ENCODE measurements around the gene LRRC4C.

LRRC4C gene

GRCh38 chr11:41047229-41047628 lies 412.2 kb downstream of the LRRC4C start:
- Histone ChIP-seq H2AFZ (ENCODE audit: low read depth, low read length) (no peak overlapping the region), H3K79me2 (ENCODE audit: insufficient read depth, low read length) (no peaks in the 10 kb centered on the region), H3K27me3 (ENCODE audit: insufficient read depth, low read length, poor library complexity) (no peaks in the 10 kb centered on the region), H3K36me3 (ENCODE audit: insufficient read depth, low read length) (no peaks in the 10 kb centered on the region), H3K4me2 (ENCODE audit: insufficient read depth, low read length) (no peak overlapping the region), H3K9me3 (ENCODE audit: insufficient read depth, low read length, severe bottlenecking) (no peaks in the 10 kb centered on the region), H3K4me1 (ENCODE audit: insufficient read depth, low read length) (no peaks in the 10 kb centered on the region), H3K4me3 (ENCODE audit: low read depth in 1 of 2, low read length in 2 of 2) (no peak overlapping the region), H4K20me1 (ENCODE audit: insufficient read depth, low read length) (no peaks in the 10 kb centered on the region), H3K27ac (ENCODE audit: low read length) (no peak overlapping the region), H3K9ac (ENCODE audit: low read depth, low read length) (no peak overlapping the region)
- TF ChIP-seq, protein P1, sequence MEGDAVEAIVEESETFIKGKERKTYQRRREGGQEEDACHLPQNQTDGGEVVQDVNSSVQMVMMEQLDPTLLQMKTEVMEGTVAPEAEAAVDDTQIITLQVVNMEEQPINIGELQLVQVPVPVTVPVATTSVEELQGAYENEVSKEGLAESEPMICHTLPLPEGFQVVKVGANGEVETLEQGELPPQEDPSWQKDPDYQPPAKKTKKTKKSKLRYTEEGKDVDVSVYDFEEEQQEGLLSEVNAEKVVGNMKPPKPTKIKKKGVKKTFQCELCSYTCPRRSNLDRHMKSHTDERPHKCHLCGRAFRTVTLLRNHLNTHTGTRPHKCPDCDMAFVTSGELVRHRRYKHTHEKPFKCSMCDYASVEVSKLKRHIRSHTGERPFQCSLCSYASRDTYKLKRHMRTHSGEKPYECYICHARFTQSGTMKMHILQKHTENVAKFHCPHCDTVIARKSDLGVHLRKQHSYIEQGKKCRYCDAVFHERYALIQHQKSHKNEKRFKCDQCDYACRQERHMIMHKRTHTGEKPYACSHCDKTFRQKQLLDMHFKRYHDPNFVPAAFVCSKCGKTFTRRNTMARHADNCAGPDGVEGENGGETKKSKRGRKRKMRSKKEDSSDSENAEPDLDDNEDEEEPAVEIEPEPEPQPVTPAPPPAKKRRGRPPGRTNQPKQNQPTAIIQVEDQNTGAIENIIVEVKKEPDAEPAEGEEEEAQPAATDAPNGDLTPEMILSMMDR (IDR thresholded peaks at IDR 0.05; ENCODE audit: borderline replicate concordance, extremely low read depth, low read length, poor library complexity, severe bottlenecking) = no peak
- TF ChIP-seq EZH2 (IDR thresholded peaks at IDR 0.05; ENCODE audit: borderline replicate concordance, low read depth, low read length, severe bottlenecking) = no peak
- DNase-seq (no peak), ATAC-seq (ENCODE audit: insufficient read depth, low read depth) (no peak)

DNA sequence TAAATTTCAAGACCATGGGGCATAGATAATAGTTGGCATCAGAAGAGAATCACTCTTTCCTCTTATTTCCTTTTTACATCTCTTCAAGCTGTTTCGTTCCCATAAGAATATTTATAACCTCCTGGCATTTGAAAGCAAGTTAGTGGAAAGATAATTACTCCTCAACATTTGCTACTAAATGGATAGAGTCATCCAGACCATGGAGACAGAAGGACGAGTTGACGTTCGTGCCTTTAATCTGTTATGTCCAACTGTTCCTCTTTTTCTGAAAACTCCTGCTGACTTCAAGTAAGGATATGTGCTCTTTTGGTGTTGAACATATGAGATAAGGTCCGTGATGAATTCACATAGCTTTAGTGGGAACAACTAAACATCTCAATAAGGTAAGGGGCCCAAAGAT lies 414.2 kb downstream of the LRRC4C start:
- Histone ChIP-seq H3K9me3 (ENCODE audit: insufficient read depth, low read length, severe bottlenecking) (no peaks in the 10 kb centered on the region), H3K36me3 (ENCODE audit: insufficient read depth, low read length) (no peaks in the 10 kb centered on the region), H3K9ac (ENCODE audit: low read depth, low read length) (no peak overlapping the region), H3K4me1 (ENCODE audit: insufficient read depth, low read length) (no peaks in the 10 kb centered on the region), H3K27me3 (ENCODE audit: insufficient read depth, low read length, poor library complexity) (no peaks in the 10 kb centered on the region), H2AFZ (ENCODE audit: low read depth, low read length) (no peak overlapping the region), H3K4me2 (ENCODE audit: insufficient read depth, low read length) (no peak overlapping the region), H4K20me1 (ENCODE audit: insufficient read depth, low read length) (no peaks in the 10 kb centered on the region), H3K4me3 (ENCODE audit: low read depth in 1 of 2, low read length in 2 of 2) (no peak overlapping the region), H3K27ac (ENCODE audit: low read length) (no peak overlapping the region), H3K79me2 (ENCODE audit: insufficient read depth, low read length) (no peaks in the 10 kb centered on the region)
- TF ChIP-seq EZH2 (IDR thresholded peaks at IDR 0.05; ENCODE audit: borderline replicate concordance, low read depth, low read length, severe bottlenecking) = no peak
- TF ChIP-seq, protein P1 (IDR thresholded peaks at IDR 0.05; ENCODE audit: borderline replicate concordance, extremely low read depth, low read length, poor library complexity, severe bottlenecking) = no peak
- DNase-seq = no peak
- no peak for ATAC-seq (ENCODE audit: insufficient read depth, low read depth)

DNA sequence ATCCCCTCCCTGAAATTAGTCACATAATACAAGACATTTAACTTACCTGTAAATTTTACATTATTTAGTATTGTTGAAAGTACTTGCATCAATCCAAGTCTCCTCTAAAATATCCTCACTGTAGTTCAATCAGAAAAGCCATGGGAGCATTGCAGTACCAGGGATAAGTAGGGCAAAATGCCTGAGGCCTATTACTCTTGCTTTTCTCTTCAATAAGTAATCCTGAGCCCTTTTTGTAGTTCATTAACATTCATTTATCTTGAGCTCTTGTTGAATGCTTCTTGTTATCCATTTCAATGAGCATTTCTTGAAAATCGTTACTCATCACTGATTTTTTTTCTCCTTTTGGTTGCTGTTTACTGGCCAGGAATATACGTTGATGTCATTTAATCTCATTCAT lies 414.7 kb downstream of the LRRC4C start:
- no peaks in the 10 kb centered on the region for H3K27me3 ChIP-seq (ENCODE audit: insufficient read depth, low read length, poor library complexity)
- no peak for ATAC-seq (ENCODE audit: insufficient read depth, low read depth)
- H3K36me3 ChIP-seq (ENCODE audit: insufficient read depth, low read length) = no peaks in the 10 kb centered on the region
- H3K27ac ChIP-seq (ENCODE audit: low read length) = no peak overlapping the region
- H3K4me3 ChIP-seq (ENCODE audit: low read depth in 1 of 2, low read length in 2 of 2) = no peak overlapping the region
- no peak overlapping the region for H3K9ac ChIP-seq (ENCODE audit: low read depth, low read length)
- H2AFZ ChIP-seq (ENCODE audit: low read depth, low read length) = no peak overlapping the region
- no peak overlapping the region for H3K4me2 ChIP-seq (ENCODE audit: insufficient read depth, low read length)
- no peaks in the 10 kb centered on the region for H3K4me1 ChIP-seq (ENCODE audit: insufficient read depth, low read length)
- no peak for TF ChIP-seq EZH2 (IDR thresholded peaks at IDR 0.05; ENCODE audit: borderline replicate concordance, low read depth, low read length, severe bottlenecking)
- TF ChIP-seq, protein P1 (IDR thresholded peaks at IDR 0.05; ENCODE audit: borderline replicate concordance, extremely low read depth, low read length, poor library complexity, severe bottlenecking) = no peak
- no peaks in the 10 kb centered on the region for H4K20me1 ChIP-seq (ENCODE audit: insufficient read depth, low read length)
- no peaks in the 10 kb centered on the region for H3K79me2 ChIP-seq (ENCODE audit: insufficient read depth, low read length)
- H3K9me3 ChIP-seq (ENCODE audit: insufficient read depth, low read length, severe bottlenecking) = no peaks in the 10 kb centered on the region
- no peak for DNase-seq

DNA sequence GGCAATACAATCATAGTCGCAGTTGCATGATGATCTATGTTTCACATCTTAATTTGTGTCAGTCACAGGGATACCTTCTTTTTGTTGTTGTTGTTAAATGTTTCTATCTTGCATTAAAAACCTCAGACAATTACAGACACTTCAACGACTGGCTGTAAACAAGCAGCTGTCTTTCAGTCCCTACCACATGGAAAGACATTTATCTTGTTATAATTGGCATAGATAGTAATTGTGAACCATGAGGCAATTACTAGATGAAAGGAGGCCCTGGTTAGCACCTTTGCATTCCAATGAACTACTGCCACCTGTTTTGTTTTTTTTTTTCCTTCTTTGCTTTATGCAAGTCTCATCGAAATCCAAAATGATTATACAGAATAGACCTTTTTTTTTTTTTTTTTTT lies 416.8 kb downstream of the LRRC4C start:
- H3K79me2 ChIP-seq (ENCODE audit: insufficient read depth, low read length) = no peaks in the 10 kb centered on the region
- H3K36me3 ChIP-seq (ENCODE audit: insufficient read depth, low read length) = no peaks in the 10 kb centered on the region
- H3K9ac ChIP-seq (ENCODE audit: low read depth, low read length) = no peak overlapping the region
- DNase-seq = no peak
- no peak overlapping the region for H3K4me2 ChIP-seq (ENCODE audit: insufficient read depth, low read length)
- no peaks in the 10 kb centered on the region for H3K27me3 ChIP-seq (ENCODE audit: insufficient read depth, low read length, poor library complexity)
- no peaks in the 10 kb centered on the region for H3K4me1 ChIP-seq (ENCODE audit: insufficient read depth, low read length)
- no peak overlapping the region for H3K27ac ChIP-seq (ENCODE audit: low read length)
- H4K20me1 ChIP-seq (ENCODE audit: insufficient read depth, low read length) = no peaks in the 10 kb centered on the region
- no peak for TF ChIP-seq EZH2 (IDR thresholded peaks at IDR 0.05; ENCODE audit: borderline replicate concordance, low read depth, low read length, severe bottlenecking)
- TF ChIP-seq, protein P1 (IDR thresholded peaks at IDR 0.05; ENCODE audit: borderline replicate concordance, extremely low read depth, low read length, poor library complexity, severe bottlenecking) = no peak
- H3K4me3 ChIP-seq (ENCODE audit: low read depth in 1 of 2, low read length in 2 of 2) = no peak overlapping the region
- no peaks in the 10 kb centered on the region for H3K9me3 ChIP-seq (ENCODE audit: insufficient read depth, low read length, severe bottlenecking)
- no peak overlapping the region for H2AFZ ChIP-seq (ENCODE audit: low read depth, low read length)
- ATAC-seq (ENCODE audit: insufficient read depth, low read depth) = no peak
